PFSK-1 (cell line): Measurements from ENCODE around the gene OLFML2A.

Experiments used
- FOXP2 ChIP-seq: optimal IDR thresholded peaks from 2 replicates; pipeline ENCODE3; 2011; ENCODE audit warnings: borderline replicate concordance, control low read depth, inconsistent platforms; ENCODE audit not compliant: insufficient read depth; ENCODE audit errors: extremely low read length, extremely low read depth
- POLR2AphosphoS5 ChIP-seq: IDR thresholded peaks from 2 replicates; pipeline ENCODE4 v1.6.1; 2012; ENCODE audit warnings: low read depth, mild to moderate bottlenecking, control low read depth, low read length, moderate library complexity
- REST ChIP-seq, 2 experiments: IDR thresholded peaks; 2 replicates each; pipeline versions ENCODE4 v1.6.1 to v1.8.0; 2011 to 2012; ENCODE audit warnings: low read depth in 2 of 2, low read length in 2 of 2, control low read depth in 1 of 2, inconsistent platforms in 1 of 2, mild to moderate bottlenecking in 1 of 2, moderate library complexity in 1 of 2; ENCODE audit not compliant: insufficient read depth in 1 of 2
- SIN3A ChIP-seq: IDR thresholded peaks from 2 replicates; pipeline ENCODE4 v1.6.1; 2012; ENCODE audit warnings: mild to moderate bottlenecking, low read length, moderate library complexity, borderline replicate concordance; ENCODE audit not compliant: insufficient read depth
- TAF1 ChIP-seq: IDR thresholded peaks from 2 replicates; pipeline ENCODE4 v1.6.1; 2012; ENCODE audit warnings: low read length, control low read depth, borderline replicate concordance; ENCODE audit not compliant: insufficient read depth

- TF ChIP-seq POLR2AphosphoS5 (no peak), FOXP2 (no peak), SIN3A (no peak), TAF1 (no peak), REST (IDR thresholded peaks at IDR 0.05; ENCODE audit: insufficient read depth in 1 of 2, low read depth in 2 of 2, low read length in 2 of 2) (no peak)
Observed at GRCh38 chr9:124781967-124782660, 5.2 kb downstream of the OLFML2A start.
